WTC11 (cell line): ENCODE measurements around the gene SMYD4. TPM values are rescaled to one million over a fixed set of nuclear protein-coding genes. Genes with fewer than 3 reads are reported as not detected.

Source experiments
- ATAC-seq: fragments of 200-7000 bp; cut with Tn5 transposase; 2 replicates; pipeline ENCODE4 v1.10.0; 2021; ENCODE audit warnings: mild to moderate bottlenecking, moderate library complexity
- CTCF ChIA-PET: fragments of 300-600 bp; sonication (Branson Sonifier 250); formaldehyde crosslinking; loops from one replicate; lab custom pipeline; 2021; ENCODE audit warnings: antibody characterized with exemption; lab: Charles Lee
- POLR2A ChIA-PET: fragments of 350-600 bp; sonication (Branson Sonifier 250); formaldehyde crosslinking; loops from one replicate; lab custom pipeline; 2021; ENCODE audit warnings: antibody characterized with exemption; lab: Charles Lee
- DNase-seq: peaks from one replicate; pipeline ENCODE4 v3.0.0; 2021; ENCODE audit warnings: low spot score
- H3K27ac Mint-ChIP-seq: 2 replicates; pipeline ENCODE4 v1.8.0; 2021; ENCODE audit warnings: mixed read lengths
- H3K27me3 Mint-ChIP-seq: 2 replicates; pipeline ENCODE4 v1.8.0; 2021; ENCODE audit warnings: low read depth, mild to moderate bottlenecking, moderate library complexity, mixed read lengths
- H3K36me3 Mint-ChIP-seq: 2 replicates; pipeline ENCODE4 v1.8.0; 2021; ENCODE audit warnings: mixed read lengths
- H3K4me1 Mint-ChIP-seq: 2 replicates; pipeline ENCODE4 v1.8.0; 2022; ENCODE audit warnings: mixed read lengths
- H3K4me3 Mint-ChIP-seq: 2 replicates; pipeline ENCODE4 v1.8.0; 2021; ENCODE audit warnings: mild to moderate bottlenecking, moderate library complexity, mixed read lengths
- H3K9me3 Mint-ChIP-seq: 2 replicates; pipeline ENCODE4 v1.8.0; 2021; ENCODE audit warnings: mixed read lengths
- CREB1 ChIP-seq: sonication (generic); formaldehyde crosslinking; IDR thresholded peaks from 2 replicates; pipeline ENCODE4 v1.8.0; 2023; ENCODE audit warnings: mild to moderate bottlenecking, missing genetic modification reagents
- CTCF ChIP-seq: fragments of 200-600 bp; IDR thresholded peaks from 2 replicates; pipeline ENCODE4 v1.8.0; 2022; ENCODE audit warnings: antibody characterized with exemption
- E2F5 ChIP-seq: sonication (generic); formaldehyde crosslinking; IDR thresholded peaks from 2 replicates; pipeline ENCODE4 v1.8.1; 2022; ENCODE audit warnings: mild to moderate bottlenecking, moderate library complexity, missing genetic modification reagents
- ELF4 ChIP-seq: sonication (generic); formaldehyde crosslinking; IDR thresholded peaks from 2 replicates; pipeline ENCODE4 v1.8.1; 2022; ENCODE audit warnings: low read depth, mild to moderate bottlenecking, moderate library complexity, missing genetic modification reagents
- FOXK1 ChIP-seq: sonication (generic); formaldehyde crosslinking; IDR thresholded peaks from 2 replicates; pipeline ENCODE4 v1.8.0; 2022; ENCODE audit warnings: mild to moderate bottlenecking, moderate library complexity, missing genetic modification reagents
- KAT7 ChIP-seq: sonication (generic); formaldehyde crosslinking; IDR thresholded peaks from 2 replicates; pipeline ENCODE4 v1.8.1; 2023; ENCODE audit warnings: missing genetic modification reagents, mild to moderate bottlenecking, borderline replicate concordance
- MLX ChIP-seq: sonication (generic); formaldehyde crosslinking; IDR thresholded peaks from 2 replicates; pipeline ENCODE4 v1.8.1; 2023; ENCODE audit warnings: mild to moderate bottlenecking, missing genetic modification reagents, moderate library complexity
- NR1H2 ChIP-seq: sonication (generic); formaldehyde crosslinking; IDR thresholded peaks from 2 replicates; pipeline ENCODE4 v1.9.0; 2021; ENCODE audit warnings: mild to moderate bottlenecking, moderate library complexity, missing genetic modification reagents
- OVOL2 ChIP-seq: fragments of 250-450 bp; sonication (Bioruptor Pico); IDR thresholded peaks from 2 replicates; pipeline ENCODE4 v1.9.0; 2021; ENCODE audit warnings: mild to moderate bottlenecking, borderline replicate concordance
- SP1 ChIP-seq: sonication (generic); formaldehyde crosslinking; conservative IDR thresholded peaks from 2 replicates; pipeline ENCODE4 v1.8.1; 2022; ENCODE audit warnings: missing genetic modification reagents
- USF2 ChIP-seq: sonication (generic); formaldehyde crosslinking; IDR thresholded peaks from 2 replicates; pipeline ENCODE4 v1.8.1; 2023; ENCODE audit warnings: mild to moderate bottlenecking, missing genetic modification reagents, moderate library complexity
- ZBTB21 ChIP-seq: sonication (generic); formaldehyde crosslinking; IDR thresholded peaks from 2 replicates; pipeline ENCODE4 v1.8.1; 2023; ENCODE audit warnings: mild to moderate bottlenecking, missing genetic modification reagents, borderline replicate concordance
- ZNF232 ChIP-seq: sonication (generic); formaldehyde crosslinking; IDR thresholded peaks from 2 replicates; pipeline ENCODE4 v1.8.0; 2022; ENCODE audit warnings: mild to moderate bottlenecking, missing genetic modification reagents
- ZNF263 ChIP-seq: sonication (generic); formaldehyde crosslinking; IDR thresholded peaks from 2 replicates; pipeline ENCODE4 v1.8.1; 2022; ENCODE audit warnings: low read depth, mild to moderate bottlenecking, moderate library complexity, missing genetic modification reagents
- ZNF317 ChIP-seq: sonication (generic); formaldehyde crosslinking; IDR thresholded peaks from 2 replicates; pipeline ENCODE4 v1.8.1; 2023; ENCODE audit warnings: low read depth, mild to moderate bottlenecking, moderate library complexity, missing genetic modification reagents, borderline replicate concordance
- ZNF396 ChIP-seq: fragments of 250-450 bp; sonication (Bioruptor Pico); IDR thresholded peaks from 2 replicates; pipeline ENCODE4 v1.8.0; 2021; ENCODE audit warnings: mild to moderate bottlenecking, moderate library complexity, borderline replicate concordance
- ZNF423 ChIP-seq: fragments of 250-450 bp; sonication (Bioruptor Pico); IDR thresholded peaks from 2 replicates; pipeline ENCODE4 v2.1.2; 2022; ENCODE audit warnings: mild to moderate bottlenecking, moderate library complexity
- ZSCAN18 ChIP-seq: fragments of 250-450 bp; sonication (Bioruptor Pico); IDR thresholded peaks from 2 replicates; pipeline ENCODE4 v2.1.2; 2022; ENCODE audit warnings: mild to moderate bottlenecking, moderate library complexity
- total RNA-seq: library from RNA; stranded (reverse); gene quantifications from 3 replicates; pipeline ENCODE4 v1.2.3, GENCODE V29; 2021
- TF ChIP-seq, protein P1 (sequence below): sonication (generic); formaldehyde crosslinking; conservative IDR thresholded peaks from 2 replicates; pipeline ENCODE4 v1.8.1; 2023; ENCODE audit warnings: mild to moderate bottlenecking, low read depth, missing genetic modification reagents, moderate library complexity

SMYD4 gene
- total RNA-seq, 1 experiment from 2014 or later = 24.1 TPM

- TF ChIP-seq, protein P1, sequence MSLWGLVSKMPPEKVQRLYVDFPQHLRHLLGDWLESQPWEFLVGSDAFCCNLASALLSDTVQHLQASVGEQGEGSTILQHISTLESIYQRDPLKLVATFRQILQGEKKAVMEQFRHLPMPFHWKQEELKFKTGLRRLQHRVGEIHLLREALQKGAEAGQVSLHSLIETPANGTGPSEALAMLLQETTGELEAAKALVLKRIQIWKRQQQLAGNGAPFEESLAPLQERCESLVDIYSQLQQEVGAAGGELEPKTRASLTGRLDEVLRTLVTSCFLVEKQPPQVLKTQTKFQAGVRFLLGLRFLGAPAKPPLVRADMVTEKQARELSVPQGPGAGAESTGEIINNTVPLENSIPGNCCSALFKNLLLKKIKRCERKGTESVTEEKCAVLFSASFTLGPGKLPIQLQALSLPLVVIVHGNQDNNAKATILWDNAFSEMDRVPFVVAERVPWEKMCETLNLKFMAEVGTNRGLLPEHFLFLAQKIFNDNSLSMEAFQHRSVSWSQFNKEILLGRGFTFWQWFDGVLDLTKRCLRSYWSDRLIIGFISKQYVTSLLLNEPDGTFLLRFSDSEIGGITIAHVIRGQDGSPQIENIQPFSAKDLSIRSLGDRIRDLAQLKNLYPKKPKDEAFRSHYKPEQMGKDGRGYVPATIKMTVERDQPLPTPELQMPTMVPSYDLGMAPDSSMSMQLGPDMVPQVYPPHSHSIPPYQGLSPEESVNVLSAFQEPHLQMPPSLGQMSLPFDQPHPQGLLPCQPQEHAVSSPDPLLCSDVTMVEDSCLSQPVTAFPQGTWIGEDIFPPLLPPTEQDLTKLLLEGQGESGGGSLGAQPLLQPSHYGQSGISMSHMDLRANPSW (CRISPR knock-in tag) = no peak
- no peak for TF ChIP-seq ELF4 (CRISPR knock-in tag)
These were observed 9.0 kb downstream of the SMYD4 start (continued) for GRCh38 chr17:1820528-1821252.

DNA sequence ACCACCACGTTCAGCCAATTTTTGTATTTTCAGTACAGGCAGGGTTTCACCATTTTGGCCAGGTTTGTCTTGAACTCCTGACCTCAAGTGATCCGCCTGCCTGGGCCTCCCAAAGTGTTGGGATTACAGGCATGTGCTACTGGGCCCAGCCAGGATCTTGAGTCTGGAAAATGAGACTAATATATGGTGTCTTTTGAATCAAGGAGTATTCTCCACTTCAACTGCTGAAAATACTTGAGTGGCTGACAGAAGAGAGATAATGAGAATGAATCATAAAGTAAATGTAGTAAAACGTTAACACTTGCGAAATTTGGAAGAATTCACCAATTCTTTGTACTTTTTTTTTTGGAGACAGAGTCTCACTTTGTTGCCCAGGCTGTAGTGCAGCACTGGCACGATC is 16.6 kb downstream of the SMYD4 start:
- ChIA-PET CTCF (no interaction called here), POLR2A (no interaction called here)
- no peak for TF ChIP-seq CTCF
- no peak for TF ChIP-seq ZNF232 (CRISPR knock-in tag)
- TF ChIP-seq MLX (CRISPR knock-in tag) = no peak
- no peak for TF ChIP-seq ZNF396 (CRISPR knock-in tag)
- TF ChIP-seq OVOL2 (CRISPR knock-in tag) = no peak
- TF ChIP-seq E2F5 = no peak
- no peak for TF ChIP-seq NR1H2 (CRISPR knock-in tag)
- TF ChIP-seq USF2 (CRISPR knock-in tag) = no peak
- no peak for TF ChIP-seq ZNF423 (CRISPR knock-in tag)
- no peak for TF ChIP-seq ZBTB21
- TF ChIP-seq ZNF263 (CRISPR knock-in tag) = no peak
- TF ChIP-seq SP1 (CRISPR knock-in tag) = no peak
- TF ChIP-seq ZSCAN18 = no peak
- no peak for TF ChIP-seq KAT7 (CRISPR knock-in tag)
- no peak for TF ChIP-seq CREB1 (CRISPR knock-in tag)
- no peak for TF ChIP-seq ZNF317
- TF ChIP-seq FOXK1 (CRISPR knock-in tag) = no peak
- no peaks in the 10 kb centered on the region for H3K4me1 Mint-ChIP-seq
- ATAC-seq (no peak), DNase-seq (no peak)
- H3K9me3 Mint-ChIP-seq = no peaks in the 10 kb centered on the region
- H3K27ac Mint-ChIP-seq = no peak overlapping the region
- H3K27me3 Mint-ChIP-seq = no peaks in the 10 kb centered on the region
- H3K4me3 Mint-ChIP-seq = no peak overlapping the region
- peaks cover 22% of the 10 kb centered on the region for H3K36me3 Mint-ChIP-seq
